Upper lobe of right lung (tissue), 1 donor: Measurements from ENCODE around the gene TBCCD1. TPM values are rescaled to one million over a fixed set of nuclear protein-coding genes. Genes with fewer than 3 reads are reported as not detected.

Experiments used
- ATAC-seq: fragments of 200-7000 bp; cut with Tn5 transposase; one replicate; pipeline ENCODE4 v1.9.1; 2020; ENCODE audit warnings: mild to moderate bottlenecking, moderate library complexity
- DNase-seq: peaks from one replicate; pipeline ENCODE4 v3.0.0-alpha.2; 2020
- H3K27ac ChIP-seq: fragments of 200-600 bp; one replicate; pipeline ENCODE4 v1.8.0; 2022
- H3K27me3 ChIP-seq: fragments of 200-600 bp; one replicate; pipeline ENCODE4 v1.8.0; 2022; ENCODE audit warnings: mild to moderate bottlenecking
- H3K36me3 ChIP-seq: fragments of 200-600 bp; one replicate; pipeline ENCODE4 v1.8.0; 2022
- H3K4me1 ChIP-seq: fragments of 200-600 bp; one replicate; pipeline ENCODE4 v1.8.0; 2022
- H3K4me3 ChIP-seq: fragments of 200-600 bp; one replicate; pipeline ENCODE4 v1.8.0; 2022; ENCODE audit warnings: mild to moderate bottlenecking
- H3K9me3 ChIP-seq: fragments of 200-600 bp; one replicate; pipeline ENCODE4 v1.8.0; 2022
- intact Hi-C: fragments of 100-400 bp; cut with DNase I; formaldehyde crosslinking; loops from one replicate; pipeline ENCODE4 v1.11.0; 2022
- total RNA-seq: library from RNA; stranded (reverse); fragmentation: NEBNext Ultra II Directional; extraction: Animal tissue kit (Norgen Biotek cat#: 25700); gene quantifications from one replicate; pipeline ENCODE4 v1.2.1, GENCODE V29; 2021
- TF ChIP-seq, protein P1 (sequence below): fragments of 200-600 bp; IDR thresholded peaks from one replicate; pipeline ENCODE4 v1.8.0; 2022; ENCODE audit warnings: antibody characterized with exemption
- donor health status: DM: no; HTN: yes; CAD: no; lungs with severe emphysema.

TBCCD1 gene
- total RNA-seq, 1 donor from 2014 or later, result 11.3 TPM

- H3K27ac ChIP-seq, result no peak overlapping the region
- ATAC-seq (peak; percentile 68), DNase-seq (no peak)
- no peaks in the 10 kb centered on the region for H3K9me3 ChIP-seq
- H3K27me3 ChIP-seq, result no peaks in the 10 kb centered on the region
- H3K4me1 ChIP-seq, result no peaks in the 10 kb centered on the region
- no peak overlapping the region for H3K4me3 ChIP-seq
- TF ChIP-seq, protein P1, sequence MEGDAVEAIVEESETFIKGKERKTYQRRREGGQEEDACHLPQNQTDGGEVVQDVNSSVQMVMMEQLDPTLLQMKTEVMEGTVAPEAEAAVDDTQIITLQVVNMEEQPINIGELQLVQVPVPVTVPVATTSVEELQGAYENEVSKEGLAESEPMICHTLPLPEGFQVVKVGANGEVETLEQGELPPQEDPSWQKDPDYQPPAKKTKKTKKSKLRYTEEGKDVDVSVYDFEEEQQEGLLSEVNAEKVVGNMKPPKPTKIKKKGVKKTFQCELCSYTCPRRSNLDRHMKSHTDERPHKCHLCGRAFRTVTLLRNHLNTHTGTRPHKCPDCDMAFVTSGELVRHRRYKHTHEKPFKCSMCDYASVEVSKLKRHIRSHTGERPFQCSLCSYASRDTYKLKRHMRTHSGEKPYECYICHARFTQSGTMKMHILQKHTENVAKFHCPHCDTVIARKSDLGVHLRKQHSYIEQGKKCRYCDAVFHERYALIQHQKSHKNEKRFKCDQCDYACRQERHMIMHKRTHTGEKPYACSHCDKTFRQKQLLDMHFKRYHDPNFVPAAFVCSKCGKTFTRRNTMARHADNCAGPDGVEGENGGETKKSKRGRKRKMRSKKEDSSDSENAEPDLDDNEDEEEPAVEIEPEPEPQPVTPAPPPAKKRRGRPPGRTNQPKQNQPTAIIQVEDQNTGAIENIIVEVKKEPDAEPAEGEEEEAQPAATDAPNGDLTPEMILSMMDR, result no peak
- no peaks in the 10 kb centered on the region for H3K36me3 ChIP-seq
- intact Hi-C loops, result no loop called here
Observed at GRCh38 chr3:186598108-186598784, 31.1 kb upstream of the TBCCD1 start.

DNA sequence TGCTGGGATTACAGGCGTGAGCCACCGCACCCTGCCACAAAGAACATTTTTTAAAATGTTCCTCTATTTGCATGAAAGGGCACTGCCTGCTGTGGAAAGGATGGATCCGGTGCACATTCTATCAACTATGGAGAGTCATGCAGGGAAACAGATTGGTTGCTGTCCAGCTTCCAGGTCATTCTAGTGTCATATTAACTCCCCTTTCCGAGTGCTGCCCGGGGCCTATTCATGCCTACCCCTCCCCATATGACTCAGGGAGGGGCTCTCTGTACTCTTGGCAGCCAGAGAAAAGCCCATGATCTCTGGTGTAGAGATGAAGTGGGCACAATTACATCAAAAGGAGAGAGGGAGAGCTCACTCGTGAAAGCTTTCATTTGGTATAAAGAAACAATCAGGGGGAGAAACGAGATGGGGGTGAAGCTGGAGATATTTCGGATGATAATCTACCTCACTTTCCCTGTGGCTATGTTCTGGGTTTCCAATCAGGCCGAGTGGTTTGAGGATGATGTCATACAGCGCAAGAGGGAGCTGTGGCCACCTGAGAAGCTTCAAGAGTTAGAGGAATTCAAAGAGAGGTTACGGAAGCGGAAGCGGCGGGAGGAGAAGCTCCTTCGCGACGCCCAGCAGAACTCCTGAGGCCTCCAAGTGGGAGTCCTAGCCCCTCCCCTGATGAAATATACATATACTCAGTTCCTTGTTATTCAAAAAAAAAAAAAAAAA lies 29.6 kb upstream of the TBCCD1 start:
- ATAC-seq (peak; percentile 87), DNase-seq (peak; percentile 71)
- no peaks in the 10 kb centered on the region for H3K4me1 ChIP-seq
- no peaks in the 10 kb centered on the region for H3K9me3 ChIP-seq
- H3K27ac ChIP-seq, result no peak overlapping the region
- TF ChIP-seq, protein P1, result no peak
- no peaks in the 10 kb centered on the region for H3K27me3 ChIP-seq
- intact Hi-C loops, result no loop called here
- no peaks in the 10 kb centered on the region for H3K36me3 ChIP-seq
- no peak overlapping the region for H3K4me3 ChIP-seq

DNA sequence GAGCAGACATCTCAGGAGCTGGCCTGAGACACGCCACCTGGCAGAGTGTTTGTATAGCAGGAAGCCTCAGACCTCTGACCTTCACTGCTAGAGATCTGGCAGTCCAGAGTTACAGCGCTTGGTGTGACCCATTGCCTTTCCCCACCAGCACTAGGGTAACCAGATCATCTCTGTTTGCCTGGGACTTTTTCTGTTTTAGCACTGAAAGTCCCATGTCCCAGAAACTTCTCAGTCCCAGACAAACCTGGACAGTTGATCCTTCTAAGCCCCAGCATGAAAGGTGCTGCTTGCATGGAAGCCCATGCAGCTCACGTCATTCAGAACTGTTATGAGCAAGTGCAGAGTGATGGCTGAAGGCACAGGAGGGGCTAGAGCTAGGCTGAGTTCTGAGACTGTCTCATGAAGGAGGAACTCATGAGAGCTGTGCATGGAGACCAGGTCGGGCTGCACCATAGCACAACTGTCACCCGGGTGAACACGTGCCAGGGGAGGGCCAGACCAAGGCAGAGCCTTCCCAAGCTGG lies 27.5 kb upstream of the TBCCD1 start:
- ATAC-seq, result no peak
- DNase-seq, result no peak
- no peaks in the 10 kb centered on the region for H3K36me3 ChIP-seq
- H3K9me3 ChIP-seq, result no peaks in the 10 kb centered on the region
- H3K27me3 ChIP-seq, result no peaks in the 10 kb centered on the region
- H3K4me1 ChIP-seq, result no peaks in the 10 kb centered on the region
- no peak overlapping the region for H3K4me3 ChIP-seq
- TF ChIP-seq, protein P1, result no peak
- no peak overlapping the region for H3K27ac ChIP-seq
- intact Hi-C loops, result no loop called here

- H3K9me3 ChIP-seq, result no peaks in the 10 kb centered on the region
- no peaks in the 10 kb centered on the region for H3K36me3 ChIP-seq
- intact Hi-C loops, result no loop called here
- H3K27me3 ChIP-seq, result no peaks in the 10 kb centered on the region
- H3K4me3 ChIP-seq, result no peak overlapping the region
- ATAC-seq, result no peak
- H3K27ac ChIP-seq, result no peak overlapping the region
- DNase-seq, result no peak
- TF ChIP-seq, protein P1, result no peak
- no peaks in the 10 kb centered on the region for H3K4me1 ChIP-seq
Observed at GRCh38 chr3:186593862-186594261, 26.7 kb upstream of the TBCCD1 start.

DNA sequence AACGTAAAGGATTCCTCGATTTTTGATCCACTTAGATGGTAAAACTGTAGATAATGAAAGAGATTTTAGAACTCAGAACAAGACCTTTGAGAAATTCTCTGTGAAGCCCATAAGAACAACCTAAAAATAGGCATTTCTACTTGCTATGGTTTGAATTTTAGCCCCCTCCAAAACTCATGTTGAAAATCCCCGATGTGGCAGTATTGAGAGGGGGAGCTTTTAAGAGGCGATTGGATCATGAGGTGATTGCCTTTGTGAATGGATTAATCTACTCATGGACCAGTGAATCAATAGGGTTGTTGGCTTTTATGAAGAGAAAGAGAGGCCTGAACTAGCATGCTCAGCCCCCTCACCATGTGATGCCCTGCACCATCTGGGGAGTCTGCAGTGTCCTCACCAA lies 25.5 kb upstream of the TBCCD1 start:
- H3K27ac ChIP-seq, result no peak overlapping the region
- no peaks in the 10 kb centered on the region for H3K36me3 ChIP-seq
- ATAC-seq (no peak), DNase-seq (no peak)
- H3K4me3 ChIP-seq, result no peak overlapping the region
- H3K4me1 ChIP-seq, result no peaks in the 10 kb centered on the region
- H3K27me3 ChIP-seq, result no peaks in the 10 kb centered on the region
- no peaks in the 10 kb centered on the region for H3K9me3 ChIP-seq
- intact Hi-C loops, result no loop called here
- TF ChIP-seq, protein P1, result no peak
